HG02973 (cell line): Measurements from ENCODE around the gene KCNQ5.
"Not testable (repeated sequence)": the region's sequence is repeated elsewhere in the genome, so short reads cannot be mapped to it uniquely, and the experiment has no call there.

Experiments
- ATAC-seq: cut with Tn5 transposase; IDR thresholded peaks from one replicate; pipeline ENCODE4 v1.9.1; 2021; ENCODE audit warnings: moderate library complexity; ENCODE audit not compliant: unreplicated experiment

The KCNQ5 gene

GRCh38 chr6:72984189-72984831, 362.4 kb downstream of the KCNQ5 start:
- ATAC-seq: not testable (repeated sequence)

- ATAC-seq: no peak
These were observed 363.3 kb downstream of the KCNQ5 start for GRCh38 chr6:72984981-72985665.

- ATAC-seq: no peak
These were observed 365.4 kb downstream of the KCNQ5 start for GRCh38 chr6:72987301-72987700.

GRCh38 chr6:72999995-73000394, 378.1 kb downstream of the KCNQ5 start:
- no peak for ATAC-seq

- ATAC-seq: no peak
These were observed 378.6 kb downstream of the KCNQ5 start for GRCh38 chr6:73000460-73000859.

- no peak for ATAC-seq
These were observed 380.7 kb downstream of the KCNQ5 start for GRCh38 chr6:73002588-73002987.

- ATAC-seq: no peak
These were observed 381.4 kb downstream of the KCNQ5 start for GRCh38 chr6:73003302-73003701.

GRCh38 chr6:73004231-73004630, 382.4 kb downstream of the KCNQ5 start:
- ATAC-seq: no peak

- ATAC-seq: peak; percentile 60
These were observed 383.0 kb downstream of the KCNQ5 start for GRCh38 chr6:73004861-73005260.

GRCh38 chr6:73006146-73006545, 384.3 kb downstream of the KCNQ5 start:
- ATAC-seq: no peak

GRCh38 chr6:73011945-73012344, 390.1 kb downstream of the KCNQ5 start:
- no peak for ATAC-seq

- ATAC-seq: no peak
These were observed 395.6 kb downstream of the KCNQ5 start for GRCh38 chr6:73017476-73017875.

GRCh38 chr6:73024598-73024997, 402.7 kb downstream of the KCNQ5 start:
- no peak for ATAC-seq

GRCh38 chr6:73027691-73028090, 405.8 kb downstream of the KCNQ5 start:
- no peak for ATAC-seq

GRCh38 chr6:73028124-73028766, 406.4 kb downstream of the KCNQ5 start:
- ATAC-seq: no peak

- no peak for ATAC-seq
These were observed 407.1 kb downstream of the KCNQ5 start for GRCh38 chr6:73028893-73029450.

- no peak for ATAC-seq
These were observed 408.4 kb downstream of the KCNQ5 start for GRCh38 chr6:73030257-73030656.

- ATAC-seq: no peak
These were observed 409.2 kb downstream of the KCNQ5 start for GRCh38 chr6:73030791-73031782.

GRCh38 chr6:73032586-73032985, 410.7 kb downstream of the KCNQ5 start:
- no peak for ATAC-seq

- no peak for ATAC-seq
These were observed 414.8 kb downstream of the KCNQ5 start for GRCh38 chr6:73036689-73037088.

GRCh38 chr6:73041051-73041450, 419.2 kb downstream of the KCNQ5 start:
- no peak for ATAC-seq
